ENCODE data around the gene TMEM132E. TPM values are rescaled to one million over a fixed set of nuclear protein-coding genes. Genes with fewer than 3 reads are reported as not detected.

Gene TMEM132E
- polyA plus RNA-seq, 3 donors: 0.08 to 0.22 (median 0.21) TPM

DNA sequence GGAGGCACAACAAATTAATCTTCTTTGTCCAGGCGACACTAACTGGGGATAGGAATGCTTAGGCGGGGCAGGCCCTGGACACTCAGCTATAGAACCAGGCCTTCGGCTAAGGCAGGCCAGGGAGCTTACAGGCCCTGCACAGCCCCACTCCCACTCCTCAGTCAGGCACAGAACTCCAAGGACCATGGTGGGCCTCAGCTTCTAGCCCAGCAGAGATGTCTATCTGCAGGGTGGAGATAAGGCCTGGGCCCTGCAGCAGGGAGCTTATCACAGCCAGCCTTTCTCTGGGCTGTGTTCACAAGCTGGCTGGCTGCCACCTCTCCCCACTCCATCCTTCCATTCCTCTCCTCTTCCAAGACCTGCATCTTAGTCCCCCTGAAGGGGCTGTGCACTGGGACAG is 68.1 kb downstream of the TMEM132E start:
- WGBS, 3 donors: 89 to 91% (median 89%) methylated on average over 3 of the region's 3 CpGs
- H3K27ac ChIP-seq (ENCODE audit: low read depth, low read length): no peak overlapping the region

GRCh38 chr17:34650051-34650750 is 70.8 kb downstream of the TMEM132E start:
- WGBS, 3 donors: 55 to 77% (median 73%) methylated on average over 5 of the region's 5 CpGs
- H3K27ac ChIP-seq (ENCODE audit: low read depth, low read length): no peak overlapping the region

- 46 to 49% (median 49%) methylated on average over 13 of the region's 13 CpGs for WGBS, 3 donors
- H3K27ac ChIP-seq (ENCODE audit: low read depth, low read length): no peak overlapping the region
Measured at GRCh38 chr17:34651402-34651811, 72.0 kb downstream of the TMEM132E start.

DNA sequence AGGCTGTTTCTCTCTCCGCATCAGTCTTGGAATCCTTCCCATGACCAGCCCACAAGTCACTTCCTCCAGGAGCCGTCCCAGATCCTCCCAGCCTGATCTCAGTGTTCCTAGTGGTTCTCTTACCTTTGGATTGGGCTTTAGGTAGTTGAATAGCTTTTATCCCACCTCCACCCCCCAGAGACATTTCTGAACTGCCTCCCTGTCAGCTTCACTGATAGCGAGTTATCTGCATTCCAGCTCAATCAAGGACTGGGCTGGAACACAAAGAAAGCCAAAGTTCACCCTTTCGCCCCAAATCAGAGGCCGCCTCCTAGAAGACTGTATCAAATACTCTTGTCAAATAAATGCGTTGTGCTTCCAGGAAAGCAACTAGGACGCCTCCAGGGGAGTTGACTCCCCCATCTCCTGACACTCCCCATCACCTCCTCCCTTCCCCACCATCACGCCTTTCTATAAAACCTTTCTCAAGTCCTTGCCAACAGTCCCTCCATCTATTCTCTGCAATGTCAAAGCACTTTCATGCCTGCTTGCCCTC is 72.7 kb downstream of the TMEM132E start:
- 24 to 50% (median 48%) methylated on average over 8 of the region's 8 CpGs for WGBS, 3 donors
- no peak overlapping the region for H3K27ac ChIP-seq (ENCODE audit: low read depth, low read length)

- H3K27ac ChIP-seq (ENCODE audit: low read depth, low read length): no peak overlapping the region
- 34 to 44% (median 44%) methylated on average over 11 of the region's 11 CpGs for WGBS, 3 donors
Measured at GRCh38 chr17:34653511-34653910, 74.1 kb downstream of the TMEM132E start.

- H3K27ac ChIP-seq (ENCODE audit: low read depth, low read length): no peak overlapping the region
- WGBS, 3 donors: 58 to 70% (median 65%) methylated on average over 4 of the region's 4 CpGs
Measured at GRCh38 chr17:34654276-34654880, 75.0 kb downstream of the TMEM132E start.

- H3K27ac ChIP-seq (ENCODE audit: low read depth, low read length): no peak overlapping the region
- WGBS, 3 donors: 56 to 70% (median 66%) methylated on average over 3 of the region's 3 CpGs
Measured at GRCh38 chr17:34654881-34655276, 75.5 kb downstream of the TMEM132E start.

DNA sequence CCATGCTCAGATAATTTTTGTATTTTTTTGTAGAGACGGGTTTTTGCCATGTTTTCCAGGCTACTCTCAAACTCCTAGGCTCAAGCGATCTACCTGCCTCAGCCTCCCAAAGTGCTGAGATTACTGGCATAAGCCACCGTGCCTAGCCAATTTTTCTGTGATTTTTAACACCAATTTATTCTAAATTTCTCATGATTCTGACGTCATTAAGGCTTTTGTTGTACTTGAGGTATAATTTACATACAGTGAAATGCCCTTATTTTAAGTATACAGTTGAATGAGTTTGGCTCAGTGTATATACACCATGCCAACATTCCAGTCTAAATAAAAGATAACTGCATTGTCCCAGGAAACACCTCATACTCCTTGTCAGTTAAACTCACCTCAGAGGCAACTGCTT is 77.4 kb downstream of the TMEM132E start:
- H3K27ac ChIP-seq (ENCODE audit: low read depth, low read length): no peak overlapping the region
- 68 to 82% (median 79%) methylated on average over 4 of the region's 4 CpGs for WGBS, 3 donors

DNA sequence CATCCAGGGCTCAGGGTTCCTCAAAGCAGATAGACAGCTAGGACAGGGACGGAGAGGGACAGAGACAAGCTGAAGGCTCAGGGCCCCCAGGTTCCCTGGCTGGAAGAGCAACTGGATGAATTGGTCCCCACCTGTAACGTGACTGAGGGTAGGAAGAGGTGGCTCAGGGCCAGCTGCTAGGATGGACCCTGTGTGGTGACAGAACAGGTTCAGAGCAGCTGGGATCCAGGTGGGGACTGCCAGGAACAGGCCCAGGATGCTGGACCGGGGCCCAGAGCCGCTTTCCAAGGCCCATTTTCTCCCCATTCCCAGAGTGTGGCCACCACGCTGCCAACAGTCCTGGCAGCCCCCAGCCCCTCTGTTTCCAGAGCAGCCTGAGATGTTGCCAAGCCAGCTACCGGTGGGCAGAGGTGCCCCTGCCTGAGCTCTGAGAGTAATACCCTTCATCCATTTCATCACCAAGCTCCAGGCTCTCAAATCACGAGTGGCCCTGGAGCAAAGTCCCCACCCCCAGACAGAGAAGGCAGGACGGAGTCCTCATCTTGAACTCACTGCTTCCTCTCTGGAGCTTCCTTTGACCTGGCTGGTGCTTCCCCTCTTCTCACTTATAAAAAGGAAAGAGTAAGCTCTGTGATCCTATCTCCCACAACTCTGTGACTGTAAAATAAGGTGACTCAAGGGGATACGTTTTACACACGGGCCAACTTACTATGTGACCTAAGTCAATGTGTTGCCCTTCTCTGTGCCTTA is 79.6 kb downstream of the TMEM132E start:
- WGBS, 3 donors: 71 to 80% (median 78%) methylated on average over 10 of the region's 10 CpGs
- no peak overlapping the region for H3K27ac ChIP-seq (ENCODE audit: low read depth, low read length)

GRCh38 chr17:34663714-34664113 is 84.3 kb downstream of the TMEM132E start:
- 28 to 73% (median 50%) methylated on average over 3 of the region's 3 CpGs for WGBS, 3 donors

GRCh38 chr17:34665150-34665806 is 85.9 kb downstream of the TMEM132E start:
- WGBS, 3 donors: 36 to 41% (median 38%) methylated on average over 12 of the region's 12 CpGs
- no peak overlapping the region for H3K27ac ChIP-seq (ENCODE audit: low read depth, low read length)

More at GRCh38 chr17:34663714-34664113, 84.3 kb downstream of the TMEM132E start:
- no peak overlapping the region for H3K27ac ChIP-seq (ENCODE audit: low read depth, low read length)

GRCh38 chr17:34665819-34666763 is 86.7 kb downstream of the TMEM132E start:
- 30 to 43% (median 36%) methylated on average over 21 to 22 of the region's 22 CpGs for WGBS, 3 donors
- no peak overlapping the region for H3K27ac ChIP-seq (ENCODE audit: low read depth, low read length)

DNA sequence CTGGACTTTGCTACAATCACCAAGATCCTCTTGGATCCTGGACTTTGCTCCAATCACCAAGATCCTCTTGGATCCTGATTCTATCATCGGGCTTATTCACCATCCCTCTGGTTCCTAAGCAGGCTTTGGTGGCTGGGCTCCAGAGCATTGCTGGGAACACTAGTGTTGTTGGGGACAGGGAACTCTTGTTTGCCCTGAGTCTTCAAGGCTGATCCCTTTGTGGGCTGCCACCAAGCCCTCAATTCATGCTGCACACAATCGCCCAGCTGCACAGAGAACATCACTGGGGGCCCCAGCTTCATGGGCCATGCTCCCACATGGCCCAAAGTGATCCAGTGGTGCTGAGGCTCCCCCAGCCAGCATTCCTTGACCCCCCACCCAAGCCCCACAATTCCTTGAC is 88.3 kb downstream of the TMEM132E start:
- WGBS, 3 donors: 56 to 87% (median 71%) methylated on average over 2 of the region's 2 CpGs
- no peak overlapping the region for H3K27ac ChIP-seq (ENCODE audit: low read depth, low read length)

DNA sequence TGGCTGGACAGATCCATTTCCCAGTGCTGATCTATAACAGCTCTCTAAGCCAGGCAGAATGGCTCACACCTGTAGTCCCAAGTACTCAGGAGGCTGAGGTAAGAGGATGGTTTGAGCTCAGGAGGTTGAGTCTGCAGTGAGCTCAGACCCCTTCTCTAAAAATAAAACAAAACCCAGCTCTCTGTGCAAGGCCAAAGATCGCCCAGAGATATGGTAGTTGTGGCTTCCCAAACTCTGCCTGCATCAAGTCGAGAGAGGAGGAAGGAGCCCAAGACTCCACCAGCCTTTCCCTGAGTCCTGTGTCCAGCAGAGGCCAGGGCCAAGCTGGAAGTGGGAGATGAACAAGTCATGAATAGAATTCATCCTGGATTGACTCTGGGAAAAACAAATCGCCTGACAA is 88.8 kb downstream of the TMEM132E start:
- H3K27ac ChIP-seq (ENCODE audit: low read depth, low read length): no peak overlapping the region
- WGBS, 3 donors: 69 to 71% (median 69%) methylated on average over 3 of the region's 3 CpGs

GRCh38 chr17:34669511-34669910 is 90.1 kb downstream of the TMEM132E start:
- 63 to 91% (median 68%) methylated on average over 5 of the region's 5 CpGs for WGBS, 3 donors
- no peak overlapping the region for H3K27ac ChIP-seq (ENCODE audit: low read depth, low read length)

DNA sequence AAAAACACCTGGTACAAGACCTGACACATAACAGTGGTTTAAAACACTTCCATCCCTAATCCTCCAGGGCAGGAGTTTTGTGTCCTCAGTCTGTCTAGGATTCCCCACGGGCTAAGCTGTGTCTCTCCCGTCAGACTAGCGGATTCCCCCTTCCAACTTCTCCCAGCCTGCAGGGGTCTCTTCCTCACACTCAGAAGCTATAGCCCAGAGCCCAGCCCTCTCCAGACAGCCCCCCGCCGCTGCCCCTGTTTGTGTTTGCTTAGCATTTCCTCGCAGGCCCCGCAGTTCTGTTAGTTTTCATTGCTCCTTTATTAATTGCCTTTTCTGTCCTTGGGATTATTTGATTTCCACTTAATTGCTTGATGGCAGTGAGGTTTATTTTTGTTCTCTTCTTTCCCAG is 91.2 kb downstream of the TMEM132E start:
- H3K27ac ChIP-seq (ENCODE audit: low read depth, low read length): no peak overlapping the region
- 33 to 73% (median 65%) methylated on average over 7 of the region's 7 CpGs for WGBS, 3 donors

GRCh38 chr17:34671191-34671590 is 91.8 kb downstream of the TMEM132E start:
- WGBS, 3 donors: 62 to 71% (median 64%) methylated on average over 4 of the region's 4 CpGs
- no peak overlapping the region for H3K27ac ChIP-seq (ENCODE audit: low read depth, low read length)
